ENCODE results near the gene OSBP.
A peak's percentile ranks its signal among the peaks of the same experiment; 100 is the strongest.

DNA sequence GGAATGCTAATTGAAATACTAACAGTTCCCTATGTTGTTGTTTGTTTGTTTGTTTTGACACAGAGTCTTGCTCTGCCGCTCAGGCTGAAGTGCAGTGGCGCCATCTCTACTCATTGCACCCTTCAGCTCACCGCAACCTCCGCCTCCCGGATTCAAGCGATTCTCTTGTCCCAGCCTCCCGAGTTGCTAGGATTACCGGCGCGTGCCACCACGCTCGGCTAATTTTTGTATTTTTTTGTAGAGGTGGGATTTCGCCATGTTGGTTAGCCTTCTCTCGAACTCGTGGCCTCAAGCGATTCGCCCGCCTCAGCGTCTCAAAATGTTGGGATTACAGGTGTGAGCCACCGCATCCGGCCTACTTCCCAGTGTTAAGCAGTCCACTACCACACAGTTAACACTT is 62.3 kb downstream of the OSBP start:
- no peak for TF ChIP-seq STAT1 (IDR thresholded peaks at IDR 0.05; ENCODE audit: unreplicated experiment)
- TF ChIP-seq, protein P1, sequence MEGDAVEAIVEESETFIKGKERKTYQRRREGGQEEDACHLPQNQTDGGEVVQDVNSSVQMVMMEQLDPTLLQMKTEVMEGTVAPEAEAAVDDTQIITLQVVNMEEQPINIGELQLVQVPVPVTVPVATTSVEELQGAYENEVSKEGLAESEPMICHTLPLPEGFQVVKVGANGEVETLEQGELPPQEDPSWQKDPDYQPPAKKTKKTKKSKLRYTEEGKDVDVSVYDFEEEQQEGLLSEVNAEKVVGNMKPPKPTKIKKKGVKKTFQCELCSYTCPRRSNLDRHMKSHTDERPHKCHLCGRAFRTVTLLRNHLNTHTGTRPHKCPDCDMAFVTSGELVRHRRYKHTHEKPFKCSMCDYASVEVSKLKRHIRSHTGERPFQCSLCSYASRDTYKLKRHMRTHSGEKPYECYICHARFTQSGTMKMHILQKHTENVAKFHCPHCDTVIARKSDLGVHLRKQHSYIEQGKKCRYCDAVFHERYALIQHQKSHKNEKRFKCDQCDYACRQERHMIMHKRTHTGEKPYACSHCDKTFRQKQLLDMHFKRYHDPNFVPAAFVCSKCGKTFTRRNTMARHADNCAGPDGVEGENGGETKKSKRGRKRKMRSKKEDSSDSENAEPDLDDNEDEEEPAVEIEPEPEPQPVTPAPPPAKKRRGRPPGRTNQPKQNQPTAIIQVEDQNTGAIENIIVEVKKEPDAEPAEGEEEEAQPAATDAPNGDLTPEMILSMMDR (conservative IDR thresholded peaks at IDR 0.05; ENCODE audit: low read depth in 2 of 2), result 0 out of 4 replicates have a peak, but pooled peaks of 1 of the 2 experiments have one; percentile 29
- TF ChIP-seq EZH2 (IDR thresholded peaks at IDR 0.05; ENCODE audit: low read depth, unreplicated experiment), result no peak
- TF ChIP-seq EZH2phosphoT487 (IDR thresholded peaks at IDR 0.05; ENCODE audit: unreplicated experiment), result no peak
- TF ChIP-seq POLR2AphosphoS5 (IDR thresholded peaks at IDR 0.05; ENCODE audit: low read depth), result no peak
- no peak for TF ChIP-seq JUNB (IDR thresholded peaks at IDR 0.05; ENCODE audit: unreplicated experiment)
- TF ChIP-seq CREB1 (CRISPR knock-in tag; IDR thresholded peaks at IDR 0.05; ENCODE audit: low read depth), result no peak
- no peak for TF ChIP-seq ZNF331 (CRISPR knock-in tag; IDR thresholded peaks at IDR 0.05; ENCODE audit: low read depth)
- TF ChIP-seq, protein P2, sequence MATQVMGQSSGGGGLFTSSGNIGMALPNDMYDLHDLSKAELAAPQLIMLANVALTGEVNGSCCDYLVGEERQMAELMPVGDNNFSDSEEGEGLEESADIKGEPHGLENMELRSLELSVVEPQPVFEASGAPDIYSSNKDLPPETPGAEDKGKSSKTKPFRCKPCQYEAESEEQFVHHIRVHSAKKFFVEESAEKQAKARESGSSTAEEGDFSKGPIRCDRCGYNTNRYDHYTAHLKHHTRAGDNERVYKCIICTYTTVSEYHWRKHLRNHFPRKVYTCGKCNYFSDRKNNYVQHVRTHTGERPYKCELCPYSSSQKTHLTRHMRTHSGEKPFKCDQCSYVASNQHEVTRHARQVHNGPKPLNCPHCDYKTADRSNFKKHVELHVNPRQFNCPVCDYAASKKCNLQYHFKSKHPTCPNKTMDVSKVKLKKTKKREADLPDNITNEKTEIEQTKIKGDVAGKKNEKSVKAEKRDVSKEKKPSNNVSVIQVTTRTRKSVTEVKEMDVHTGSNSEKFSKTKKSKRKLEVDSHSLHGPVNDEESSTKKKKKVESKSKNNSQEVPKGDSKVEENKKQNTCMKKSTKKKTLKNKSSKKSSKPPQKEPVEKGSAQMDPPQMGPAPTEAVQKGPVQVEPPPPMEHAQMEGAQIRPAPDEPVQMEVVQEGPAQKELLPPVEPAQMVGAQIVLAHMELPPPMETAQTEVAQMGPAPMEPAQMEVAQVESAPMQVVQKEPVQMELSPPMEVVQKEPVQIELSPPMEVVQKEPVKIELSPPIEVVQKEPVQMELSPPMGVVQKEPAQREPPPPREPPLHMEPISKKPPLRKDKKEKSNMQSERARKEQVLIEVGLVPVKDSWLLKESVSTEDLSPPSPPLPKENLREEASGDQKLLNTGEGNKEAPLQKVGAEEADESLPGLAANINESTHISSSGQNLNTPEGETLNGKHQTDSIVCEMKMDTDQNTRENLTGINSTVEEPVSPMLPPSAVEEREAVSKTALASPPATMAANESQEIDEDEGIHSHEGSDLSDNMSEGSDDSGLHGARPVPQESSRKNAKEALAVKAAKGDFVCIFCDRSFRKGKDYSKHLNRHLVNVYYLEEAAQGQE (IDR thresholded peaks at IDR 0.05; ENCODE audit: unreplicated experiment), result no peak
- TF ChIP-seq, protein P3, sequence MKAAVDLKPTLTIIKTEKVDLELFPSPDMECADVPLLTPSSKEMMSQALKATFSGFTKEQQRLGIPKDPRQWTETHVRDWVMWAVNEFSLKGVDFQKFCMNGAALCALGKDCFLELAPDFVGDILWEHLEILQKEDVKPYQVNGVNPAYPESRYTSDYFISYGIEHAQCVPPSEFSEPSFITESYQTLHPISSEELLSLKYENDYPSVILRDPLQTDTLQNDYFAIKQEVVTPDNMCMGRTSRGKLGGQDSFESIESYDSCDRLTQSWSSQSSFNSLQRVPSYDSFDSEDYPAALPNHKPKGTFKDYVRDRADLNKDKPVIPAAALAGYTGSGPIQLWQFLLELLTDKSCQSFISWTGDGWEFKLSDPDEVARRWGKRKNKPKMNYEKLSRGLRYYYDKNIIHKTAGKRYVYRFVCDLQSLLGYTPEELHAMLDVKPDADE (IDR thresholded peaks at IDR 0.05), result no peak
- TF ChIP-seq, protein P4, sequence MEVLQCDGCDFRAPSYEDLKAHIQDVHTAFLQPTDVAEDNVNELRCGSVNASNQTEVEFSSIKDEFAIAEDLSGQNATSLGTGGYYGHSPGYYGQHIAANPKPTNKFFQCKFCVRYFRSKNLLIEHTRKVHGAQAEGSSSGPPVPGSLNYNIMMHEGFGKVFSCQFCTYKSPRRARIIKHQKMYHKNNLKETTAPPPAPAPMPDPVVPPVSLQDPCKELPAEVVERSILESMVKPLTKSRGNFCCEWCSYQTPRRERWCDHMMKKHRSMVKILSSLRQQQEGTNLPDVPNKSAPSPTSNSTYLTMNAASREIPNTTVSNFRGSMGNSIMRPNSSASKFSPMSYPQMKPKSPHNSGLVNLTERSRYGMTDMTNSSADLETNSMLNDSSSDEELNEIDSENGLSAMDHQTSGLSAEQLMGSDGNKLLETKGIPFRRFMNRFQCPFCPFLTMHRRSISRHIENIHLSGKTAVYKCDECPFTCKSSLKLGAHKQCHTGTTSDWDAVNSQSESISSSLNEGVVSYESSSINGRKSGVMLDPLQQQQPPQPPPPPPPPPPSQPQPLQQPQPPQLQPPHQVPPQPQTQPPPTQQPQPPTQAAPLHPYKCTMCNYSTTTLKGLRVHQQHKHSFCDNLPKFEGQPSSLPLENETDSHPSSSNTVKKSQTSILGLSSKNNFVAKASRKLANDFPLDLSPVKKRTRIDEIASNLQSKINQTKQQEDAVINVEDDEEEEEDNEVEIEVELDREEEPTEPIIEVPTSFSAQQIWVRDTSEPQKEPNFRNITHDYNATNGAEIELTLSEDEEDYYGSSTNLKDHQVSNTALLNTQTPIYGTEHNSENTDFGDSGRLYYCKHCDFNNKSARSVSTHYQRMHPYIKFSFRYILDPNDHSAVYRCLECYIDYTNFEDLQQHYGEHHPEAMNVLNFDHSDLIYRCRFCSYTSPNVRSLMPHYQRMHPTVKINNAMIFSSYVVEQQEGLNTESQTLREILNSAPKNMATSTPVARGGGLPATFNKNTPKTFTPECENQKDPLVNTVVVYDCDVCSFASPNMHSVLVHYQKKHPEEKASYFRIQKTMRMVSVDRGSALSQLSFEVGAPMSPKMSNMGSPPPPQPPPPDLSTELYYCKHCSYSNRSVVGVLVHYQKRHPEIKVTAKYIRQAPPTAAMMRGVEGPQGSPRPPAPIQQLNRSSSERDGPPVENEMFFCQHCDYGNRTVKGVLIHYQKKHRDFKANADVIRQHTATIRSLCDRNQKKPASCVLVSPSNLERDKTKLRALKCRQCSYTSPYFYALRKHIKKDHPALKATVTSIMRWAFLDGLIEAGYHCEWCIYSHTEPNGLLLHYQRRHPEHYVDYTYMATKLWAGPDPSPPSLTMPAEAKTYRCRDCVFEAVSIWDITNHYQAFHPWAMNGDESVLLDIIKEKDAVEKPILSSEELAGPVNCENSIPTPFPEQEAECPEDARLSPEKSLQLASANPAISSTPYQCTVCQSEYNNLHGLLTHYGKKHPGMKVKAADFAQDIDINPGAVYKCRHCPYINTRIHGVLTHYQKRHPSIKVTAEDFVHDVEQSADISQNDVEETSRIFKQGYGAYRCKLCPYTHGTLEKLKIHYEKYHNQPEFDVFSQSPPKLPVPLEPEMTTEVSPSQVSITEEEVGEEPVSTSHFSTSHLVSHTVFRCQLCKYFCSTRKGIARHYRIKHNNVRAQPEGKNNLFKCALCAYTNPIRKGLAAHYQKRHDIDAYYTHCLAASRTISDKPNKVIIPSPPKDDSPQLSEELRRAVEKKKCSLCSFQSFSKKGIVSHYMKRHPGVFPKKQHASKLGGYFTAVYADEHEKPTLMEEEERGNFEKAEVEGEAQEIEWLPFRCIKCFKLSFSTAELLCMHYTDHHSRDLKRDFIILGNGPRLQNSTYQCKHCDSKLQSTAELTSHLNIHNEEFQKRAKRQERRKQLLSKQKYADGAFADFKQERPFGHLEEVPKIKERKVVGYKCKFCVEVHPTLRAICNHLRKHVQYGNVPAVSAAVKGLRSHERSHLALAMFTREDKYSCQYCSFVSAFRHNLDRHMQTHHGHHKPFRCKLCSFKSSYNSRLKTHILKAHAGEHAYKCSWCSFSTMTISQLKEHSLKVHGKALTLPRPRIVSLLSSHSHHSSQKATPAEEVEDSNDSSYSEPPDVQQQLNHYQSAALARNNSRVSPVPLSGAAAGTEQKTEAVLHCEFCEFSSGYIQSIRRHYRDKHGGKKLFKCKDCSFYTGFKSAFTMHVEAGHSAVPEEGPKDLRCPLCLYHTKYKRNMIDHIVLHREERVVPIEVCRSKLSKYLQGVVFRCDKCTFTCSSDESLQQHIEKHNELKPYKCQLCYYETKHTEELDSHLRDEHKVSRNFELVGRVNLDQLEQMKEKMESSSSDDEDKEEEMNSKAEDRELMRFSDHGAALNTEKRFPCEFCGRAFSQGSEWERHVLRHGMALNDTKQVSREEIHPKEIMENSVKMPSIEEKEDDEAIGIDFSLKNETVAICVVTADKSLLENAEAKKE (CRISPR knock-in tag; IDR thresholded peaks at IDR 0.05), result no peak
- no peak for TF ChIP-seq ZNF114 (CRISPR knock-in tag; IDR thresholded peaks at IDR 0.05)
- no peak for TF ChIP-seq NANOG (IDR thresholded peaks at IDR 0.05; ENCODE audit: borderline replicate concordance)
